ENCODE measurements around the gene PCDHGB3.
A peak's percentile ranks its signal among the peaks of the same experiment; 100 is the strongest.

The PCDHGB3 gene

GRCh38 chr5:141399555-141400258 is 29.7 kb downstream of the PCDHGB3 start:
- Mint-ChIP-seq H3K27ac (no peak overlapping the region), H3K36me3 (ENCODE audit: low read depth) (peaks cover 48% of the 10 kb centered on the region), H3K4me1 (no peaks in the 10 kb centered on the region), H3K27me3 (ENCODE audit: low read depth) (no peaks in the 10 kb centered on the region), H3K9me3 (peaks cover 63% of the 10 kb centered on the region), H3K4me3 (no peak overlapping the region)
- TF ChIP-seq CTCF (IDR thresholded peaks at IDR 0.05; ENCODE audit: unreplicated experiment in 3 of 3), result no peak

- Mint-ChIP-seq H3K4me1 (no peaks in the 10 kb centered on the region), H3K36me3 (ENCODE audit: low read depth) (peaks cover 47% of the 10 kb centered on the region)
- TF ChIP-seq CTCF (IDR thresholded peaks at IDR 0.05; ENCODE audit: unreplicated experiment in 3 of 3), result no peak
Observed at GRCh38 chr5:141402553-141403243, 32.7 kb downstream of the PCDHGB3 start, which contains the start of gene PCDHGA9. Gene PCDHGA9, plus strand, starts transcription at chr5:141402778. Its CDS starts 175 bp downstream, at chr5:141402953.

GRCh38 chr5:141403387-141403786 is 33.3 kb downstream of the PCDHGB3 start:
- no peak for TF ChIP-seq CTCF (IDR thresholded peaks at IDR 0.05; ENCODE audit: unreplicated experiment in 3 of 3)
- Mint-ChIP-seq H3K36me3 (ENCODE audit: low read depth) (peaks cover 53% of the 10 kb centered on the region), H3K9me3 (peaks cover 70% of the 10 kb centered on the region), H3K4me3 (no peak overlapping the region), H3K27me3 (ENCODE audit: low read depth) (peaks cover 11% of the 10 kb centered on the region), H3K27ac (no peak overlapping the region), H3K4me1 (peaks cover 4% of the 10 kb centered on the region)

More at GRCh38 chr5:141402553-141403243, 32.7 kb downstream of the PCDHGB3 start, which contains the start of gene PCDHGA9:
- peaks cover 7% of the 10 kb centered on the region for H3K27me3 Mint-ChIP-seq (ENCODE audit: low read depth)
- H3K4me3 Mint-ChIP-seq, result no peak within 1 kb of the TSS
- H3K27ac Mint-ChIP-seq, result no peak within 1 kb of the TSS
- peaks cover 63% of the 10 kb centered on the region for H3K9me3 Mint-ChIP-seq

- Mint-ChIP-seq H3K4me3 (peak within 1 kb of the TSS; percentile 95 to 96 (median 95)), H3K4me1 (peaks cover 15% of the 10 kb centered on the region), H3K27ac (peak within 1 kb of the TSS; percentile 95 to 98 (median 96)), H3K9me3 (peaks cover 70% of the 10 kb centered on the region), H3K36me3 (ENCODE audit: low read depth) (peaks cover 79% of the 10 kb centered on the region), H3K27me3 (ENCODE audit: low read depth) (peaks cover 21% of the 10 kb centered on the region)
- peak; percentile 85 to 96 (median 93) for TF ChIP-seq CTCF (IDR thresholded peaks at IDR 0.05; ENCODE audit: unreplicated experiment in 3 of 3)
Observed at GRCh38 chr5:141407790-141408505, 37.9 kb downstream of the PCDHGB3 start, which contains the start of gene PCDHGB6. Gene PCDHGB6, plus strand, starts transcription at chr5:141408021. Its CDS starts 182 bp downstream, at chr5:141408203.

GRCh38 chr5:141409598-141410306 is 39.7 kb downstream of the PCDHGB3 start:
- Mint-ChIP-seq H3K27ac (peak overlapping the region in 2 of 3 experiments; percentile 56 to 86), H3K36me3 (ENCODE audit: low read depth) (peaks cover 87% of the 10 kb centered on the region), H3K9me3 (peaks cover 73% of the 10 kb centered on the region), H3K4me1 (peaks cover 15% of the 10 kb centered on the region), H3K27me3 (ENCODE audit: low read depth) (peaks cover 27% of the 10 kb centered on the region), H3K4me3 (peak overlapping the region; percentile 77 to 95 (median 80))
- no peak for TF ChIP-seq CTCF (IDR thresholded peaks at IDR 0.05; ENCODE audit: unreplicated experiment in 3 of 3)
